Measurements from ENCODE around the gene HNRNPCL1.
"Not testable (repeated sequence)": the region's sequence is repeated elsewhere in the genome, so short reads cannot be mapped to it uniquely, and the experiment has no call there.

Gene HNRNPCL1

GRCh38 chr1:12848620-12849019, at the start of gene HNRNPCL1:
Gene HNRNPCL1 (minus strand): TSS chr1:12848720. CDS start chr1:12848289, 431 bp downstream.
- DNase-seq: not testable (repeated sequence)

GRCh38 chr1:12898170-12898569, 49.6 kb upstream of the HNRNPCL1 start, which contains the start of gene PRAMEF10:
Gene PRAMEF10 (minus strand): TSS chr1:12898270. CDS start chr1:12895847, 2,423 bp downstream.
- DNase-seq: not testable (repeated sequence)

DNA sequence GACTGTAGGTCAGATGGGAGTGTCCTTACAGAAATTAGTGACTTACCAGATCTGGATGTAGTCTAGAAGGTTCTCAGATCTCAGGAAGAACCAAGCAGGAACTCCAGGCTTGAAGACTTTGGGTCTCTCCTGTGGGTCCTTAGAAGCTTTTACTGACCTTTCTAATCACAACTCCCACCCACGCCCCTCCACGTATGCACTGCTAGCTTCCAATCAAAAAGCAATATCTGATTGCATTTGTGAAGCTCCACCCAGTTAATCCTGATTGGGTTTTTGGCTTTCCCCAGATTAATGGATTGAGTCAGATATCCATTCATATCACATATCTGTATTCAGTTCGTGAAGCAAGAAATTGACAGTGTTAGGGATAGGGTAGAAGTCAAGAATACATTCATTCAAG, 37.6 kb upstream of the HNRNPCL1 start, which contains the start of gene PRAMEF4:
PRAMEF4 (minus strand) TSS at position 101 of the 400 bp plus-strand sequence. CDS start 2,807 bp downstream, outside the sequence.
- not testable (repeated sequence) for DNase-seq

GRCh38 chr1:12878453-12878852, 29.9 kb upstream of the HNRNPCL1 start:
- not testable (repeated sequence) for DNase-seq

- DNase-seq: not testable (repeated sequence)
Measured at GRCh38 chr1:12863131-12863880, 14.8 kb upstream of the HNRNPCL1 start.

- DNase-seq: not testable (repeated sequence)
Measured at GRCh38 chr1:12856786-12857185, 8.3 kb upstream of the HNRNPCL1 start, which contains the start of gene PRAMEF2. Gene PRAMEF2 (plus strand): TSS chr1:12857086. CDS start chr1:12859010, 1,924 bp downstream.

- DNase-seq: no peak
Measured at GRCh38 chr1:12851779-12852178, 3.3 kb upstream of the HNRNPCL1 start.

GRCh38 chr1:12833251-12833650, 15.3 kb downstream of the HNRNPCL1 start:
- DNase-seq: not testable (repeated sequence)

DNA sequence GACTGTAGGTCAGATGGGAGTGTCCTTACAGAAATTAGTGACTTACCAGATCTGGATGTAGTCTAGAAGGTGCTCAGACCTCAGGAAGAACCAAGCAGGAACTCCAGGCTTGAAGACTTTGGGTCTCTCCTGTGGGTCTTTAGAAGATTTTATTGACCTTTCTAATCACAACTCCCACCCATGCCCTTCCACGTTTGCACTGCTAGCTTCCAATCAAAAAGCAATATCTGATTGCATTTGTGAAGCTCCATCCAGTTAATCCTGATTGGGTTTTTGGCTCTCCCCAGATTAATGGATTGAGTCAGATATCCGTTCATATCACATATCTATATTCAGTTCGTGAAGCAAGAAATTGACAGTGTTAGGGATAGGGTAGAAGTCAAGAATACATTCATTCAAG, 17.2 kb downstream of the HNRNPCL1 start, which contains the start of gene PRAMEF11:
PRAMEF11 (minus strand) TSS at position 101 of the 400 bp plus-strand sequence. CDS start 2,621 bp downstream, outside the sequence.
- DNase-seq: not testable (repeated sequence)

DNA sequence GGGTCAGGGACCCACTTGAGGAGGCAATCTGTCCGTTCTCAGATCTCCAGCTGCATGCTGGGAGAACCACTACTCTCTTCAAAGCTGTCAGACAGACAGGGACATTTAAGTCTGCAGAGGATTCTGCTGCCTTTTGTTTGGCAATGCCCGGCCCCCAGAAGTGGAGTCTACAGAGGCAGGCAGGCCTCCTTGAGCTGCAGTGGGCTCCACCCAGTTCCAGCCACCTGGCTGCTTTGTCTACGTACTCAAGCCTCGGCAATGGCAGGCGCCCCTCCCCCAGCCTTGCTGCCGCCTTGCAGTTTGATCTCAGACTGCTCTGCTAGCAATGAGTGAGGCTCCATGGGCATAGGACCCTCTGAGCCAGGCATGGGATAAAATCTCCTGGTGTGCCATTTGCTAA, 29.5 kb downstream of the HNRNPCL1 start:
- DNase-seq: not testable (repeated sequence)

DNA sequence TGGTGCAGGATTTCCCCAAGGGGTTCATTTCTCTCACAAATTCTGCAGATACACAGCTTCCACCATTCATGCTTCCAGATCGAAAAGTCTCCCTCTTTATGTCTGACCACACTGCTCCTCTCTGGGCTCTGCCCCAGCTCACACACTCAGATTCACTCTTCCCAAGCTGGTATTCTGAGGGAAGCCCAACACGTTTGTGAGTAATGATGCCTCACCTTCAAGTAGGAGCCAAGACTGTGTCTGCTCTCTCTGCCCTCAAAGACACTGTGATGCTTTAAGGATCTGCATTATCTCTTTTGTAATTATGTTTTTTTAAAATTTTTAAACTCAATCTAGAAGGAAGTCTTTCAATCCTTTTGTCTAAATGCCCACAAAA, 37.1 kb downstream of the HNRNPCL1 start:
- DNase-seq: no peak

DNA sequence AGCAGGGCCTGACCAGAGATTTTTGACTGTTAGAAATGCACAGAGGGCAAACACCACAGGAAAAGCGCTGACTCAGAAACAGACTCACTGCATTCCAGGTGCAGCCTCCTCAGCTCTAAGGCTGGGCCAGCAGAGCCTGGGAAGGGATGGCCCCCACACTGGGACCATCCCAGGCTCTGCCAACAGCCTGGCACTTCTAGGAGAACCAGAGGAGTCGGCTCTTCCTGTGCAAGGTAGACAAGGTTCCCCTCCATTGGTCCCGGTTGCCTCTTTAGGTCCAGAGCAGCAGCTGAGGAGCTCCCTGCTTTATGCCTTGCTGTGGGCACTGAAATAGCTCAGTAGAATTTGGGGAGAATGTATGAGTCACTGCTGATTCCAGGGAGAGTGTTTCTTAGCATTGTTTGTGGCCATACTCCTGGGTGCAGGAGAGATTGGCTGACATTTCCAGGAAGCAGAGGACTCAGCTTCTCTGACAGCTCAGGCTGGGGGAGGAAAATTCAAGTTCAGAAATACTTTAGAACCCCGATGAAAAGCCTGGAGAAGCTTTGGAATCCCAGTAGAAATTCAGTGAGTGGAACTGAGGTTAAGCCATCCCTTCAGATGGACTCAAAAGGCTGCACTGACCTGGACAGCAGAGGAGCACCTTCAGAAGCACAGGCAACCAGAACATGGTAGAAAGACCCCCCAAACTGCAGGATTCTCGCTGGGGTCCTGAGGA, 37.7 kb downstream of the HNRNPCL1 start:
- DNase-seq: no peak

DNA sequence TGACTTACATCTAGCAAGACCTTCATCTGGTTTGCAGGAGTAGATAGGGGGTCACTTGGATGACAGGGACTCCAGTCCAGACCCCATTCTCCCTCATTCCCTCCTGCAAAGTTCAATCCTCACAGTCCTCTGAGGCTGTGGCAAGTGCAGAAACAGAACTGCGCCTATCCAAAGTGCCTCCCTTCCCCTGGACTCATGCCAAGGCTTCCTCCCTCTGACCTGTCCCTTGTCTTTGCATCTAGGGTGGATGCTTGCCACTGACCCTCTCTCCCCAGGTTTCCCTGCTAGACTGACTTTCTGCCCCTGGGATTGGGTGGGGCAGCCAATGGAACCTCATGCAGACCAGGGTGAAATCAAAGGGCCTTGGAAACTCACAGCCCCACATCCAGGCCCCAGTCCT, 38.6 kb downstream of the HNRNPCL1 start:
- no peak for DNase-seq

- no peak for DNase-seq
Measured at GRCh38 chr1:12799730-12800129, 48.8 kb downstream of the HNRNPCL1 start.

GRCh38 chr1:12798911-12799310, 49.6 kb downstream of the HNRNPCL1 start:
- no peak for DNase-seq

All from stimulated activated CD4-positive, alpha-beta T cell treated with anti-CD3 and anti-CD28 coated beads, Interleukin-12 subunit alpha, Interleukin-12 subunit beta, amount 100 ng/mL, for 4 hours (primary cell).